Dedifferentiated amniotic fluid mesenchymal stem cell (primary cell): ENCODE results near the gene ZNF503.
A peak's percentile ranks its signal among the peaks of the same experiment; 100 is the strongest.
"Not testable (repeated sequence)": the region's sequence is repeated elsewhere in the genome, so short reads cannot be mapped to it uniquely, and the experiment has no call there.

ENCODE experiments used
- DNase-seq: peaks from one replicate; pipeline ENCODE4 v3.0.0-alpha.2; 2016; ENCODE audit errors: extremely low spot score

ZNF503 gene

DNA sequence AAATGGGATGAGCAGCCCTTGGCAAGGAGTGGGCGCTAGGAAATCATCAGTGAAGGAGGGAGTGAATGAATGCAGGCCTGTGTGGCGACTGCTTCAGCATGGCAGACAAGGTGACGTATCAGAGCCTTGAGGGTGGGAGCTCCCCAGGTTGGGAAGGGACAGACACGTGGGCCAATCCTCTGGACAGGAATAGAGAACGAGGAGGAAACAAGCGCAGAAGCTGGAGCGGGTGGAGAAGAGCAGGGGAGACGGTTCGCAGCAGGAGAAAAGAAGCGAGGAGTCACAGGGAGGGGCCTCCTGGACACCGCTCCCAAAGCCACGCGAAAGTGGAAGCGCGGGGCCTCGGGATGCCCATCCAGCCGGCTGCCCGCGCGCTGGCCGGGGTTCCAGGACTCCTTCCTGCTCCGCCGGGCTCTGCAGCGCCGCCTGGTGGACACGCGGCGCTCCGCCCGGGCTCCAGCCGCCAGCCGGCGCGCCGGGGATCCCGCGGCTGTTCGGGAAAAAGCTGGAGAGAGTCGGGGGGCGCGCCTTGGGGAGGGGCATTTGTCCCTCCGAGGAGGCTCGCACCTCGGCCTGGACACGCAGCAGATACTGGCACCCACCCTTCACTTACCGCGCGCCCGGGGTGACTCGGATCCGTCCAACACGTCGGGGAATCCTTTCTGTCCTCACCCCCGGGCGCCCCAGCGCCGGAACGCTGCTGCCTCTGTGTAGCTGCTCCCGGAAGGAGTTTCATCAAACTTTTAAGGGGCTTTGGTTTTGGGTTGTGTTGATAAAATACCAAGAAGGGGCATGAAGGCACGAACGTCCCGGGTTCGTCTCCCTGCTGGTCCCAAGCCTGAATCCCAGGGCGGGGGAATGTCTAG lies 6.3 kb downstream of the ZNF503 start:
- DNase-seq: no peak

DNA sequence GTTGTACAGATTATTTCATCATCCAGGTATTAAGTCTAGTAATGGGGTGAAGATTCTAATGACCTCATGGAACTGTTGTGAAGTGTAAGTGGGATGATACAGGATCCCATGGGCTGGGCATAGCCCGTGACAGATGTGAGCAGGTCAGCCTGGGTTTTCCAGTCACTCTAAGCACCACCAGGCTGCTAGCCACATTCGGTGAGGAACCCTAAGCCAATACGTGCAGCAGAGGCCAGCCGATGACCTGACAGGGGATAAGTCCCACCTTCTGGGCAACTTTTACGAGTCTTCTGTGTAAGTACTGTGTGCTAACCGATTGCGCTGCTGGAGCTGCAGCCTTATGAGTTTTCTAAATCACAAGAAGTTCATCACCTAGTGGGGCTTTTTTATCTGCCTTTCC lies 7.3 kb downstream of the ZNF503 start:
- no peak for DNase-seq

DNA sequence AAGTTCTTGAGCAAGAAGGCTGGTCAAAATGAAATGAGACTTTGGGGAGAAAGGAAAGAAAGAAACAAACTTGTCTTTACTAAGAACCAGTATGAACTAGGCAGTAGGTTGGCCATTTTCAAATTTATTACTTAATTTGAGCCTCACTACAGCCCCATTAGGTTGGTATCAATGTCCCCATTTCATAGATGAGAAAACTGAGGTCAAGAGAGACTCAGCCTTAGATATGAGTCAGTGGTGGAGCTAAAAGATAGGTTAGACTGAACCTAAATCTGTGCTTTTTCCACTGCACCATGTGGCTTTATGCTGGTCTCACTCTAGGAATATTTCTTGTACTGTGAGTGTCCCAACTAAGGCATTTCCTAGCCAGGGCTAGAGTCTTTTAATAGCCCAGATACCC lies 8.8 kb downstream of the ZNF503 start:
- no peak for DNase-seq

DNA sequence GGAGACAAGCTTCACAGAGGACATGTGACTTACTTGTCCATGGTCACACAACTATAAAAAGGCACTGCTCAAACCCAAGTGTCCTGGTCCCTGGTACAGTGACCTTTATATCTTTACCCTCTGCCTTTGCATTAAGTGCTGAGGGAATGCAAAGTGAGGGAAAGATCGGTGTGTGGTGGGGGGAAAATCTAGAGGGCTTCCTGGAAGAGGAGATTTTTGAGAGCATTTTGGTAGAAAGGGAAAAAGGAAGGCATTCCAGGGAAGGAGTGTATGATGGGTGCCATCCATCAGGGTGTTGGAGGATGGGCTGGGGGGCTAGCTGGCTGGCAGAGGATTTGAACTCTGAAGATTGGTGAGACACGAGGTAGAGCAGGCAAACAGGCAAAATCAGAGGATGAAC lies 9.3 kb downstream of the ZNF503 start:
- no peak for DNase-seq

GRCh38 chr10:75390178-75390577 lies 11.4 kb downstream of the ZNF503 start:
- DNase-seq: no peak

DNA sequence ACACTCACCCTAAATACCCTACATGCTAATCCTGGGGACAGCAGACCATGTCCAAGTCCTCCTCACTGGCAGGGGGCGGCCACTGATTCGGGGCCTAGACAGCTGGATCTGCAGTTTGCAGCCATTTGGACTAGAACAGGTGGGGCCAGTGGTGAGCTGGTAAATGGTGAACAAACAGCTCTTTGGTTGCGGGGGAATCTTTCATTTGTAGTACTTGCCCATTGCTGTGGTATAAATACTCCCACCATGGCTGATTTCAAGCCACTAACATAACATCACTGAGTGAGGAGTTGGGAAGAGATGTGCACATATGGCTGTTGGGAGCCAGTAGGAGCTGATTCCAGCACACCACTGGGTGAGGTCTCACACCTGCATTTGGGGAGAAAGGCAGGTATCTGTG lies 13.5 kb downstream of the ZNF503 start:
- no peak for DNase-seq

DNA sequence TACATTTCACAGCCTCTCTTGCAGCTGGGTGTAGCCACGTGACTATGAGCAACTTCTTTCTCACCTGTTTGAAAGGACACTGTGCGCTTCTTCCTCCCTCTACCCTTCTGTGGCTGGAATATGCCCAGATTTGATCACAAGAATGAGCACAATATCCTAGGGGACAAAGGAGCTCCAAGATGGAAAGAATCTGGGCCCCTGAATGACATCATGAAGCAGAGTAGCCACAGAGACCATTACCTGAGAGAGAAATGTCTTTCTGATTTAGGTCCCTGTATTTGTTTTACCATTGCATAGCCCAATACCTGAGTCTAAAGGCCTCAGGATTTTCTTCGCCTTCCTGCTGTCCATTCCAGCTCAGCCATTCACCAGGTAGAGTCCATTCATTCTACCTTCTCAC lies 15.4 kb downstream of the ZNF503 start:
- no peak for DNase-seq

DNA sequence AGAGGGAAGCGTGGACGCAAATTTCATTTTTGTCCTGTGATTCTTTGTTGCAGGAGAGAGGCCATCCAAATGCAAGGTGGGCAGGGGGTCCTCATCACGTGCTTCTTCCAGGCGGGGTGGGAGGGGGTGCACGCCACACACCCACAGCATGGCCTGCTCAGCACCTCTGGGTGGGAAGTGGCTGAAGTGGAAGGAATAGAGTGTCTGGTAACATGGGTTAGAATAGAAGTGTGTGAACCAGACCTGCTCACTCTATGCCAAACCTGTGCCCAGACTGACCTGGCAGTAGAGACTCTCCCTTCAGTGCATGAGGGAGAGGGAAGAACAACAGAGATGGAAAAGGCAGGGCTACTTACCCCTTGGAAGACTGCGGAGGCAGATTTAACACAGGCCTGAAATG lies 21.7 kb downstream of the ZNF503 start:
- no peak for DNase-seq

- DNase-seq: no peak
These were observed 22.3 kb downstream of the ZNF503 start for GRCh38 chr10:75379212-75379724.

GRCh38 chr10:75378379-75378778 lies 23.2 kb downstream of the ZNF503 start:
- DNase-seq: no peak

DNA sequence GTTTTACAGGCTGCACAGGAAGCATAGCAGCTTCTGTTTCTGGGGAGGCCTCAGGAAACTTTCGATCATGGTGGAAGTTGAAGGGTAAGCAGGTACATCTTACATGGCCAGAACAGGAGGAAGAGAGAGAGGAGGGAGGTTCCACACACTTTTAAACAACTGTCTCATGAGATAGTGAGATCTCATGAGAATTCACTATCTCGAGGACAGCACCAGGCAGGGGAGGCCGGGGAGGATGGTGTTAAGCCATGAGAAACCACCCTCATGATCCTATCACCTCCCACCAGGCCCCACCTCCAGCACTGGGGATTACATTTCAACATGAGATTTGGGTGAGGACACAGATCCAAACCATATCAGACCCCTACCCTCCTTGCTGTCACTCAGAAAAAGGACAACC lies 23.7 kb downstream of the ZNF503 start:
- DNase-seq: no peak

GRCh38 chr10:75375838-75376237 lies 25.7 kb downstream of the ZNF503 start:
- DNase-seq: no peak

GRCh38 chr10:75371010-75371409 lies 30.6 kb downstream of the ZNF503 start:
- no peak for DNase-seq

DNA sequence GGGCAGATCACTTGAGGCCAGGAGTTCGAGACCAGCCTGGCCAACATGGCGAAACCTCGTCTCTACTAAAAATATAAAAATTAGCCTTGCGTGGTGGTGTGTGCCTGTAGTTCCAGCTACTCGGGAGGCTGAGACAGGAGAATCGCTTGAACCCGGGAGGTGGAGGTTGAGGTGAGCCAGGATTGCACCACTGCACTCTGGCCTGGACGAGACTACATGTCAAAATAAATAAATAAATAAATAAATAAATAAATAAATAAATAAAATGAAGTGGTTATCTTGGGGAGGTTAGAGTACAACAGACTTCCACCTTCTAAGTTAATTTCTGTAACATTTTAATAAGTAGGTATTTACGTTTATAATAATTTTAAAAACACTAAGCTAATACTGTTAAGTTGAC lies 31.7 kb downstream of the ZNF503 start:
- DNase-seq: not testable (repeated sequence)

GRCh38 chr10:75367901-75368300 lies 33.7 kb downstream of the ZNF503 start:
- DNase-seq: no peak

GRCh38 chr10:75367021-75367487 lies 34.5 kb downstream of the ZNF503 start:
- DNase-seq: no peak

GRCh38 chr10:75363431-75363830 lies 38.1 kb downstream of the ZNF503 start:
- DNase-seq: no peak

GRCh38 chr10:75359876-75360275 lies 41.7 kb downstream of the ZNF503 start:
- DNase-seq: not testable (repeated sequence)

DNA sequence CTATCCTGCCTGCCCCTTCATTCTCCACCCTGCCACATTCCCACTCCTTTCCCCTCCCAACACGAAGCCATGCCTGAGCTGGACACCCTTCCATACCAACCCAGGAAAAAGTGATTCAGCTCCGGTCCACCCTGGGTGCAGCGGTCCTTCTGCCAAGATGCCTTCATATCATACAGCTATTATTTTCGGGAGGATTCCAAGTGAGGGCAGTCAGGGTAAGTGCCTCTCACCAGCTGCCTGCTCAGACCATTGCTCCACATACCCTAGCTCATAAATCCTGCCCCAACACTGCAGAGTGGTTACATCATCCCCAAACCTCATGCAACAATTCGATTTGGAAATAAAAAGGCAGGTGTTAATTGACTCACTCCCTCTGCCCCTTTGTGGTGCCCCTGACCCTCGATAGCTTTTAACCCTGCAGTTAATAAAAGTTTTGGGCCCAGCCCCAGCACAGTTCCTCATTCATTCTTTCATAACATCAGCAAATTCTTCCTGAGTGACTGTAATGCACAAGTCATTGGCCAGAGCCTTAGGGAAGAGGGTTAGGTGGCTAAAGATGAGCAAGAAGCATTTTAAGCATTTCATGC lies 42.6 kb downstream of the ZNF503 start:
- peak; percentile 70 for DNase-seq

- DNase-seq: no peak
These were observed 43.4 kb downstream of the ZNF503 start for GRCh38 chr10:75358132-75358531.

DNA sequence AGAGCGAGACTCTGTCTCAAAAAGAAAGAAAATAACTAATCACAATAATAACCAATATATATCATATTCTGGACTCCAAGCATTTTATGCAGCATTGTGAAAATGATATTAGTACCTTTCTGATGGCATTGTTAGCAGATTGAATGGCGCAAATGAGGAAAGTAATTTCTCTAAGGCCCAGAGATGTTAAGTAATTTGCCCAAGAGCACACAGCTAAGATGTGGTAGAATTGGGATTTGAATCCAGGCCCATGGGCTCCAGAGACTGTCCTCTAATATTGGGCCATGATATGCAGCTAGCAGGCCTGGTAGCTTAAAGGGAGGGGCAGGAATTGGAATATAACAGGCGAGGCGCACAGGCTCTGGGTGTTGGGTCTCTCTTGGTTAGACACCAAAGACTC lies 44.1 kb downstream of the ZNF503 start:
- no peak for DNase-seq

DNA sequence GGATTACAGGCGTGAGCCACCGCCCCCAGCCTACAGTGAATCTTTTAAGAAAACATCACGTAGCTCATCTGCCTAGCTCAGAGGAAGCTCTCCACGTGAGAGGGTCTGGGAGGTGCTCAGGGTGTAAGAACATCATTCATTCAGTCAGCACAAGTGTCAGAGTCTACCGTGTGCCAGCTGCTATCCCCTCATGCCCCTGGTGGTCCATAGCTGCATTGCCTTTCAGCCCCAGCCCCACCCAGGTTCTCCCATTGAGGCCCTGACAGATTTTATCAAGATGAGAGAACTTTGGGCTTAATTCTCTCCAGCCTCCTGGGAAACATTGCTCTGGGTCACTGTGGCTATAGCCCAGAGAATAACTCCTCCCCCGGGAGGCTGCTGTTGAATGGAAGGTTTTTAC lies 45.1 kb downstream of the ZNF503 start:
- no peak for DNase-seq

DNA sequence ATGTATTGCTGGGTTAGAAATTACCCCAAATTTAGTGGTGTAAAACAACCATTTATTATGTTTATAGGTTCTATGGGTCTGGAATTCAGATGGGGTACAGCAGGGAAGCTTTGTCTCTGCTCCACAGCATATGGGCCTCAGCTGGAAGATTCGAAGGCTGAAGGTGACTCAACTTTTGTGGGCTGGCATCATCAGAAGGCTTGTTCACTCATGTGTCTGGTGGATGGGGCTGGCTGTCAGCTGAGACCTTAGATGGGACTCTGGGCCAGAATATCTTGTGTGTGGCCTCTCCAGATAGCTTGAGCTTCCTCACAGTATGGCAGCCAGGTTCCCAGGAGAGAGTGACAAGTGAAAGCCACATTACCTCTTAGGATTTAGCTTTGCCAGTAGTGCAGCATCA lies 45.9 kb downstream of the ZNF503 start:
- no peak for DNase-seq
